ENCODE results near the gene ENOX2.
"Not testable (repeated sequence)": the region's sequence is repeated elsewhere in the genome, so short reads cannot be mapped to it uniquely, and the experiment has no call there.

ENOX2 gene

GRCh38 chrX:130825525-130825924, 77.5 kb downstream of the ENOX2 start:
- no peak for DNase-seq

GRCh38 chrX:130819367-130819766, 83.6 kb downstream of the ENOX2 start:
- not testable (repeated sequence) for DNase-seq

GRCh38 chrX:130813932-130814331, 89.1 kb downstream of the ENOX2 start:
- DNase-seq, result not testable (repeated sequence)

- DNase-seq, result no peak
Observed at GRCh38 chrX:130810561-130810960, 92.4 kb downstream of the ENOX2 start.

- no peak for DNase-seq
Observed at GRCh38 chrX:130805903-130806302, 97.1 kb downstream of the ENOX2 start.

GRCh38 chrX:130803537-130803936, 99.5 kb downstream of the ENOX2 start:
- DNase-seq, result no peak

GRCh38 chrX:130801901-130802300, 101.1 kb downstream of the ENOX2 start:
- no peak for DNase-seq

- no peak for DNase-seq
Observed at GRCh38 chrX:130799393-130799792, 103.6 kb downstream of the ENOX2 start.

GRCh38 chrX:130793975-130794374, 109.0 kb downstream of the ENOX2 start:
- no peak for DNase-seq

- DNase-seq, result not testable (repeated sequence)
Observed at GRCh38 chrX:130791870-130792269, 111.1 kb downstream of the ENOX2 start.

GRCh38 chrX:130789793-130790192, 113.2 kb downstream of the ENOX2 start:
- DNase-seq, result no peak

GRCh38 chrX:130788786-130789581, 114.0 kb downstream of the ENOX2 start:
- DNase-seq, result no peak

- DNase-seq, result no peak
Observed at GRCh38 chrX:130786030-130786429, 117.0 kb downstream of the ENOX2 start.

GRCh38 chrX:130778773-130779172, 124.2 kb downstream of the ENOX2 start:
- DNase-seq, result no peak

GRCh38 chrX:130775849-130776248, 127.2 kb downstream of the ENOX2 start:
- DNase-seq, result no peak

- DNase-seq, result no peak
Observed at GRCh38 chrX:130772776-130773143, 130.2 kb downstream of the ENOX2 start.

GRCh38 chrX:130772105-130772775, 130.8 kb downstream of the ENOX2 start:
- DNase-seq, result no peak

GRCh38 chrX:130771648-130772047, 131.4 kb downstream of the ENOX2 start:
- DNase-seq, result no peak

GRCh38 chrX:130771230-130771629, 131.8 kb downstream of the ENOX2 start:
- DNase-seq, result no peak

- no peak for DNase-seq
Observed at GRCh38 chrX:130770615-130771014, 132.4 kb downstream of the ENOX2 start.

GRCh38 chrX:130769835-130770234, 133.2 kb downstream of the ENOX2 start:
- no peak for DNase-seq

GRCh38 chrX:130758072-130758471, 144.9 kb downstream of the ENOX2 start:
- no peak for DNase-seq

- DNase-seq, result no peak
Observed at GRCh38 chrX:130756233-130756632, 146.8 kb downstream of the ENOX2 start.

- no peak for DNase-seq
Observed at GRCh38 chrX:130754353-130754752, 148.7 kb downstream of the ENOX2 start.

Data from activated naive CD4-positive, alpha-beta T cell treated with Interleukin-2 at 50 U/mL for 16 hours (primary cell).